GM12874 (cell line): ENCODE data around the gene PPWD1.

ENCODE experiments used
- CTCF ChIP-seq: IDR thresholded peaks from 2 replicates; pipeline ENCODE4 v1.5.1; 2011; ENCODE audit warnings: low read depth, mild to moderate bottlenecking, control low read depth, low read length, moderate library complexity; ENCODE audit not compliant: insufficient read depth

Gene PPWD1

GRCh38 chr5:65624025-65624570 lies 61.0 kb downstream of the PPWD1 start, which contains the start of gene TRIM23:
TRIM23 (minus strand) TSS chr5:65624333; CDS start chr5:65624274, 59 bp downstream.
- TF ChIP-seq CTCF = no peak

GRCh38 chr5:65624571-65625555 lies 61.8 kb downstream of the PPWD1 start, which contains the start of the genes SHLD3 and TRAPPC13:
SHLD3 (plus strand) TSS chr5:65625027; CDS start chr5:65629588, 4,561 bp downstream.
TRAPPC13 (plus strand) TSS chr5:65625027; CDS start chr5:65625061, 34 bp downstream.
- TF ChIP-seq CTCF = peak; percentile 8; the same call in 1 of the 2 replicates

GRCh38 chr5:65625743-65626142 lies 62.6 kb downstream of the PPWD1 start:
- TF ChIP-seq CTCF = no peak

GRCh38 chr5:65630981-65631380 lies 67.9 kb downstream of the PPWD1 start:
- no peak for TF ChIP-seq CTCF
